HCT116 (cell line): ENCODE data around the gene SLC6A7. TPM values are rescaled to one million over a fixed set of nuclear protein-coding genes. Genes with fewer than 3 reads are reported as not detected.

ENCODE experiments used
- ATAC-seq: fragments of 200-7000 bp; cut with Tn5 transposase; 2 replicates; pipeline ENCODE4 v1.9.1; 2020; ENCODE audit warnings: mild to moderate bottlenecking, moderate library complexity
- BruUV-seq: library from RNA; stranded (reverse); fragments of 400-500 nt; replicated peaks from 2 replicates; lab custom pipeline; 2021; lab: Mats Ljungman, UMichigan
- CTCF ChIA-PET: fragments of 300-600 bp; sonication (Branson Sonifier 250); formaldehyde crosslinking; loops from one replicate; lab custom pipeline; 2021; ENCODE audit warnings: antibody characterized with exemption; lab: Charles Lee
- POLR2A ChIA-PET: fragments of 300-600, 350-600 bp; sonication (Branson Sonifier 250); formaldehyde crosslinking; loops from one replicate; lab custom pipeline; 2021; ENCODE audit warnings: antibody characterized with exemption; lab: Charles Lee
- RAD21 ChIA-PET, 2 experiments: fragments of 300-600 bp; sonication (Branson Sonifier 250); formaldehyde crosslinking; loops; one replicate each; lab custom pipeline; 2023; ENCODE audit warnings: low total read pairs in 2 of 2; ENCODE audit not compliant: uncharacterized antibody in 2 of 2, unreplicated experiment in 2 of 2, low non-redundant PET in 1 of 2; lab: Charles Lee
- DNase-seq: peaks from one replicate; pipeline ENCODE4 v3.0.0-alpha.2; 2010; ENCODE audit warnings: low read depth, low spot score
- H2AFZ ChIP-seq: fragments of 200-600 bp; shearing (Covaris generic), sonication (generic); 2 replicates; pipeline ENCODE4 v1.6.1; 2017; ENCODE audit warnings: low read depth, mixed run types, mixed read lengths, antibody characterized with exemption, low read length; ENCODE audit not compliant: poor library complexity, severe bottlenecking
- H3K27ac ChIP-seq: 2 replicates; pipeline ENCODE4 v1.5.1; 2012; ENCODE audit warnings: low read depth, low read length
- H3K27me3 ChIP-seq: fragments of 200-600 bp; sonication (generic); 2 replicates; pipeline ENCODE4 v1.6.1; 2016; ENCODE audit warnings: mixed run types, low read length, mixed read lengths; ENCODE audit not compliant: insufficient read depth
- H3K36me3 ChIP-seq, 2 experiments: fragments of 200-500 bp in 1 of 2; fragments of 200-600 bp in 1 of 2; sonication (Bioruptor generic) in 1 of 2; sonication (generic) in 1 of 2; 2 replicates each; pipeline versions ENCODE4 v1.5.1 to v1.6.1; 2014 to 2016; ENCODE audit warnings: low read length in 2 of 2, inconsistent platforms in 1 of 2, mixed read lengths in 1 of 2, mixed run types in 1 of 2; ENCODE audit not compliant: insufficient read depth in 2 of 2, control insufficient read depth in 1 of 2
- H3K4me1 ChIP-seq, 2 experiments: fragments of 200-600 bp in 1 of 2; sonication (generic) in 1 of 2; 2 replicates each; pipeline versions ENCODE4 v1.5.1 to v1.6.1; 2012 to 2017; ENCODE audit warnings: low read length in 2 of 2, inconsistent platforms in 1 of 2, mild to moderate bottlenecking in 1 of 2, mixed read lengths in 1 of 2, mixed run types in 1 of 2, moderate library complexity in 1 of 2; ENCODE audit not compliant: insufficient read depth in 2 of 2, control insufficient read depth in 1 of 2
- H3K4me2 ChIP-seq: fragments of 200-600 bp; sonication (generic); 2 replicates; pipeline ENCODE4 v1.6.1; 2017; ENCODE audit warnings: mixed run types, low read length, mixed read lengths
- H3K4me3 ChIP-seq, 2 experiments: fragments of 200-600 bp in 1 of 2; sonication (generic) in 1 of 2; replicated peaks in 1 of 2; 2 replicates each; pipeline ENCODE4 v1.5.1; 2011 to 2016; ENCODE audit warnings: low read length in 2 of 2, control low read depth in 1 of 2, low read depth in 1 of 2, mild to moderate bottlenecking in 1 of 2, mixed read lengths in 1 of 2, mixed run types in 1 of 2
- H3K79me2 ChIP-seq: fragments of 200-600 bp; sonication (generic); 2 replicates; pipeline ENCODE4 v1.6.1; 2017; ENCODE audit warnings: mild to moderate bottlenecking, mixed run types, low read length, moderate library complexity, mixed read lengths; ENCODE audit not compliant: insufficient read depth
- H3K9ac ChIP-seq: fragments of 200-600 bp; sonication (generic); 2 replicates; pipeline ENCODE4 v1.6.1; 2016; ENCODE audit warnings: low read length, mixed read lengths
- H3K9me2 ChIP-seq: fragments of 200-600 bp; sonication (generic), shearing (Covaris generic); 2 replicates; pipeline ENCODE4 v1.6.1; 2017; ENCODE audit warnings: mixed run types, mild to moderate bottlenecking, moderate library complexity; ENCODE audit not compliant: insufficient read depth
- H3K9me3 ChIP-seq, 2 experiments: fragments of 200-500 bp in 1 of 2; fragments of 200-600 bp in 1 of 2; sonication (Bioruptor generic) in 1 of 2; sonication (generic) in 1 of 2; 2 replicates each; pipeline ENCODE4 v1.6.1; 2014 to 2017; ENCODE audit warnings: low read length in 2 of 2, mixed read lengths in 2 of 2, inconsistent platforms in 1 of 2, low read depth in 1 of 2, mild to moderate bottlenecking in 1 of 2, mixed run types in 1 of 2, moderate library complexity in 1 of 2; ENCODE audit not compliant: control insufficient read depth in 1 of 2, insufficient read depth in 1 of 2
- H4K20me1 ChIP-seq: fragments of 200-600 bp; sonication (generic), shearing (Covaris generic); 2 replicates; pipeline ENCODE4 v1.6.1; 2017; ENCODE audit warnings: mixed run types, mild to moderate bottlenecking, moderate library complexity; ENCODE audit not compliant: insufficient read depth
- CEBPB ChIP-seq: IDR thresholded peaks from 2 replicates; pipeline ENCODE4 v1.6.1; 2012; ENCODE audit warnings: low read depth
- CTCF ChIP-seq, 3 experiments: fragments of 200-600 bp in 1 of 3; sonication (generic) in 1 of 3; IDR thresholded peaks in 2 of 3; conservative IDR thresholded peaks in 1 of 3; 2 replicates each; pipeline ENCODE4 v1.5.1; 2012 to 2017; ENCODE audit warnings: low read depth in 2 of 3, low read length in 2 of 3, antibody characterized with exemption in 1 of 3, borderline replicate concordance in 1 of 3, control low read depth in 1 of 3, mild to moderate bottlenecking in 1 of 3, mixed read lengths in 1 of 3, mixed run types in 1 of 3, moderate library complexity in 1 of 3; ENCODE audit not compliant: insufficient read depth in 1 of 3
- EZH2phosphoT487 ChIP-seq: fragments of 200-600 bp; IDR thresholded peaks from 2 replicates; pipeline ENCODE4 v1.6.1; 2018; ENCODE audit warnings: antibody characterized with exemption, borderline replicate concordance
- JUND ChIP-seq: IDR thresholded peaks from 2 replicates; pipeline ENCODE4 v1.6.1; 2012
- RAD21 ChIP-seq: IDR thresholded peaks from 2 replicates; pipeline ENCODE4 v1.6.1; 2012; ENCODE audit warnings: low read depth, mild to moderate bottlenecking
- REST ChIP-seq: IDR thresholded peaks from 2 replicates; pipeline ENCODE4 v1.6.1; 2012; ENCODE audit warnings: low read depth
- SIN3A ChIP-seq: IDR thresholded peaks from 2 replicates; pipeline ENCODE4 v1.6.1; 2012; ENCODE audit warnings: low read depth
- SP1 ChIP-seq: IDR thresholded peaks from 2 replicates; pipeline ENCODE4 v1.6.1; 2012; ENCODE audit warnings: low read depth
- SRF ChIP-seq: IDR thresholded peaks from 2 replicates; pipeline ENCODE4 v1.6.1; 2012; ENCODE audit warnings: low read depth
- YY1 ChIP-seq: IDR thresholded peaks from 2 replicates; pipeline ENCODE4 v1.6.1; 2011; ENCODE audit warnings: low read length, low read depth, moderate library complexity, mild to moderate bottlenecking; ENCODE audit not compliant: insufficient replicate concordance; ENCODE audit errors: extremely low read depth
- ZFX ChIP-seq: fragments of 450-650 bp; IDR thresholded peaks from 2 replicates; pipeline ENCODE4 v1.6.1; 2017
- ZNF274 ChIP-seq: fragments of 200-500 bp; sonication (Bioruptor generic); IDR thresholded peaks from 2 replicates; pipeline ENCODE4 v1.6.1; 2014; ENCODE audit warnings: mild to moderate bottlenecking, low read depth, low read length, inconsistent platforms
- intact Hi-C: fragments of 100-400 bp; cut with micrococcal nuclease; formaldehyde crosslinking; loops from 2 replicates; pipeline ENCODE4 v1.10.0; 2022
- total RNA-seq: library from RNA; stranded (reverse); gene quantifications from one replicate; pipeline ENCODE4 v1.2.1, GENCODE V29; 2021; ENCODE audit not compliant: unreplicated experiment

SLC6A7 gene
- total RNA-seq, 1 experiment from 2014 or later: not detected

- Histone ChIP-seq H3K4me3 (no peak overlapping the region), H3K9ac (no peak overlapping the region), H4K20me1 (no peaks in the 10 kb centered on the region), H3K9me2 (no peaks in the 10 kb centered on the region), H2AFZ (no peak overlapping the region), H3K4me2 (no peak overlapping the region), H3K27me3 (no peaks in the 10 kb centered on the region), H3K79me2 (no peaks in the 10 kb centered on the region), H3K36me3 (no peaks in the 10 kb centered on the region), H3K4me1 (peaks cover 3 to 14% of the 10 kb centered on the region in 2 experiments; a peak in 3 of 4 replicates), H3K9me3 (no peaks in the 10 kb centered on the region), H3K27ac (no peak overlapping the region)
- ChIA-PET CTCF (interaction anchor here (0.7 kb wide), 1 partner anchor 293 kb away, joined by 5 read pairs; no protein-coding TSS in a partner anchor), RAD21 (no interaction called here), POLR2A (no interaction called here)
- intact Hi-C loops: no loop called here
- BruUV-seq: no TSS peak
- DNase-seq (no peak), ATAC-seq (no peak)
- TF ChIP-seq EZH2phosphoT487: no peak
- no peak for TF ChIP-seq CTCF (IDR thresholded peaks at IDR 0.05 in 2 of 3, conservative IDR thresholded peaks at IDR 0.05 in 1 of 3; ENCODE audit: borderline replicate concordance in 1 of 3, insufficient read depth in 1 of 3, low read depth in 2 of 3, low read length in 2 of 3)
- TF ChIP-seq JUND: no peak
- TF ChIP-seq ZNF274: no peak
- TF ChIP-seq SIN3A: no peak
- TF ChIP-seq SP1: no peak
- TF ChIP-seq REST: no peak
- TF ChIP-seq RAD21: no peak
- no peak for TF ChIP-seq YY1
- no peak for TF ChIP-seq CEBPB
- TF ChIP-seq SRF: no peak
- TF ChIP-seq ZFX: no peak
Observed at GRCh38 chr5:150157168-150157567, 32.7 kb upstream of the SLC6A7 start.
